ENCODE measurements around the gene PAK3. TPM values are rescaled to one million over a fixed set of nuclear protein-coding genes. Genes with fewer than 3 reads are reported as not detected.
A peak's percentile ranks its signal among the peaks of the same experiment; 100 is the strongest.

The PAK3 gene
- total and polyA plus RNA-seq, 2 experiments from 2014 or later: 2.4 to 2.9 TPM

DNA sequence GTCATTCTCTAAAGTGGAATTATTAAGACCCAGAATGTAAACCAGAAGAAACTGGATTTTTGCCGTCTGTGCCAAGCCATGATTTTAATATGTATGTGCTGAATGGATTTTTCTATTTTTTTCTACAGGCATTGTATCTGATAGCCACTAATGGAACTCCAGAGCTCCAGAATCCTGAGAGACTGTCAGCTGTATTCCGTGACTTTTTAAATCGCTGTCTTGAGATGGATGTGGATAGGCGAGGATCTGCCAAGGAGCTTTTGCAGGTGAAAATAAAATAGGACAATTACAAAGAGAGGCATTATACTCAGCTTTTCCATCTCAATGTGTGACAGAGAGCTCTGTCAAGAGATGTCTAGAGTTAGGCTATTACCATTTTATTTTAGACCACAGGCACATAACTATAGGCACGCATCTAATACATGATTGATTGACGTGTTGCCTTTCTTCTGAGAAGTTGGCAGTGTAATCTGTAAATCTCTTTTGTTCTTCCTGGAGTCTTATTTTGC is 120.4 kb downstream of the PAK3 start:
- no peaks in the 10 kb centered on the region for H3K4me1 ChIP-seq (ENCODE audit: insufficient read depth)
- no peaks in the 10 kb centered on the region for H3K9me2 ChIP-seq (replicated peaks; ENCODE audit: insufficient read depth)
- H3K79me2 ChIP-seq: no peaks in the 10 kb centered on the region
- no peak overlapping the region for H3K4me2 ChIP-seq
- no peak for DNase-seq (ENCODE audit: low spot score)
- H4K20me1 ChIP-seq (ENCODE audit: insufficient read depth, poor library complexity, severe bottlenecking): no peaks in the 10 kb centered on the region
- no peak overlapping the region for H2AFZ ChIP-seq
- no peak overlapping the region for H3K27ac ChIP-seq
- H3K4me3 ChIP-seq: no peak overlapping the region
- WGBS (ENCODE audit: low lambda C conversion rate, missing lambda C conversion rate): 95% methylated on average over 6 of the region's 6 CpGs
- H3K9me3 ChIP-seq (ENCODE audit: low read depth): no peaks in the 10 kb centered on the region
- TF ChIP-seq, protein P1, sequence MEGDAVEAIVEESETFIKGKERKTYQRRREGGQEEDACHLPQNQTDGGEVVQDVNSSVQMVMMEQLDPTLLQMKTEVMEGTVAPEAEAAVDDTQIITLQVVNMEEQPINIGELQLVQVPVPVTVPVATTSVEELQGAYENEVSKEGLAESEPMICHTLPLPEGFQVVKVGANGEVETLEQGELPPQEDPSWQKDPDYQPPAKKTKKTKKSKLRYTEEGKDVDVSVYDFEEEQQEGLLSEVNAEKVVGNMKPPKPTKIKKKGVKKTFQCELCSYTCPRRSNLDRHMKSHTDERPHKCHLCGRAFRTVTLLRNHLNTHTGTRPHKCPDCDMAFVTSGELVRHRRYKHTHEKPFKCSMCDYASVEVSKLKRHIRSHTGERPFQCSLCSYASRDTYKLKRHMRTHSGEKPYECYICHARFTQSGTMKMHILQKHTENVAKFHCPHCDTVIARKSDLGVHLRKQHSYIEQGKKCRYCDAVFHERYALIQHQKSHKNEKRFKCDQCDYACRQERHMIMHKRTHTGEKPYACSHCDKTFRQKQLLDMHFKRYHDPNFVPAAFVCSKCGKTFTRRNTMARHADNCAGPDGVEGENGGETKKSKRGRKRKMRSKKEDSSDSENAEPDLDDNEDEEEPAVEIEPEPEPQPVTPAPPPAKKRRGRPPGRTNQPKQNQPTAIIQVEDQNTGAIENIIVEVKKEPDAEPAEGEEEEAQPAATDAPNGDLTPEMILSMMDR (IDR thresholded peaks at IDR 0.05; ENCODE audit: poor library complexity): no peak
- no peaks in the 10 kb centered on the region for H3K36me3 ChIP-seq (replicated peaks; ENCODE audit: insufficient read depth, low read depth)
- H3K27me3 ChIP-seq: no peaks in the 10 kb centered on the region

DNA sequence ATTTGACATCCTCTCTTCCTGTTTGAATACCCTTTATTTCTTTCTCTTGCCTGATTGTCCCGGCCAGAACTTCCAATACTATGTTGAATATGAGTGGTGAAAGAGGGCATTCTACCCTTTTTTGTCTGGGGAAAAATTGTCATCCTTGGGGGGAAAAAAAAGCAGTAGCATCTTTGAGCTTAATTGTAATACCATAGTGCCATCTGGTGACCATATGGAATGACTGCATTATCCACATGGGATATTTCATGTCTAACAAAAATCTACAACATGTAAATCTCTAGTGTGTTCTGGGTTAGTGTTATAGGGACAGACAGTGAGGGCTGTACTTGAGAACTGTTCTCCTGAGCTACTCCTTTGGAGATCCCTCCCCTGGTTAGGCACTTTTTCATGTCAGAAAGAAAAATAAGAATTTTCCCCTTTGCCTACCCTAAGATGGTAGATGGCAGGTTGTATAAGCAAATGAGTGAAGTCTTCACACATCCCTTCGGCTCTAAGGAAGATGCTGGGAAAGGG is 148.3 kb downstream of the PAK3 start:
- no peaks in the 10 kb centered on the region for H3K36me3 ChIP-seq (replicated peaks; ENCODE audit: insufficient read depth, low read depth)
- WGBS (ENCODE audit: low lambda C conversion rate, missing lambda C conversion rate): 46% methylated on average over 2 of the region's 2 CpGs
- DNase-seq (ENCODE audit: low spot score): peak; percentile 41
- no peak overlapping the region for H3K4me2 ChIP-seq
- no peak overlapping the region for H3K4me3 ChIP-seq
- TF ChIP-seq EZH2 (IDR thresholded peaks at IDR 0.05; ENCODE audit: borderline replicate concordance): no peak
- TF ChIP-seq EZH2phosphoT487 (IDR thresholded peaks at IDR 0.05; ENCODE audit: low read depth, severe bottlenecking, unreplicated experiment): no peak
- TF ChIP-seq, protein P1 (IDR thresholded peaks at IDR 0.05; ENCODE audit: poor library complexity): peak; percentile 84
- H2AFZ ChIP-seq: no peak overlapping the region
- H3K9me3 ChIP-seq (ENCODE audit: low read depth): no peaks in the 10 kb centered on the region
- H3K4me1 ChIP-seq (ENCODE audit: insufficient read depth): no peaks in the 10 kb centered on the region
- H4K20me1 ChIP-seq (ENCODE audit: insufficient read depth, poor library complexity, severe bottlenecking): no peaks in the 10 kb centered on the region
- no peak overlapping the region for H3K27ac ChIP-seq
- no peaks in the 10 kb centered on the region for H3K27me3 ChIP-seq
- H3K79me2 ChIP-seq: no peaks in the 10 kb centered on the region
- no peaks in the 10 kb centered on the region for H3K9me2 ChIP-seq (replicated peaks; ENCODE audit: insufficient read depth)

DNA sequence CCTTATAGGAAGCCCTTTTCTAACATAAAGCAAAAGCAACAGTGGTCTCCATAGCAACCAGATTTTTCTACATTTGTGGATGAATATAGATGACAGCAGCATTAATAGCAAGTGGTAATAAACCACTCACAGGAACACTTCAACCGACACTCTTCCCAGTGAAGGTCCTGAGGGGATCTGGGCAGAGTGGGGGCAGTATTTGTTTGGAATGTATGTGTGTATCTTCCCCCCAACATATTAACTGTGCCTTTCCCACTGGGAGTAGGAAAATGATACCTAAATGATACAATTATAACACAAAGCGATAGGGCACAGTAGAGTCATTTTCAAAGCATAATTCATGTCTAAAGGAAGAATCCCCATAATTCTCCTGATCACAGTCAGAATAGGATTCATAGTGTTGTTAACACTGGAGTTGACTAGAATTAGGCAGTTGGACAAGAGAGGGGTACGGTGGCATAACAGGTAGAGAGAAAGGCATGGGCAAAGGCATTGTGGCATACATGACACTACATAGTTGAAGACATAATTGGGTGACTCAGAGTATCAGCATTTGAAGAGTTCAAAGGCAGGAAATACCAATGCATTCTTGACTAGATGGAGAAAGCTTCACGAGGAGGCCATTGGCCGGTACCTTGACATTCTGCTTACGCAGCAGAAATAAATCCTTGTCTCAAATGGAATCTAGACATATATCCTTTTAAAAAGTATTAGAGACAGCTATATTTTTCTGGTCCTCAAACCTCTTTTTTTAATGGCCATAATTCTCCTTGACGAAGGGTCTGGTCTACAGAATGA is 159.1 kb downstream of the PAK3 start:
- H4K20me1 ChIP-seq (ENCODE audit: insufficient read depth, poor library complexity, severe bottlenecking): no peaks in the 10 kb centered on the region
- H3K4me1 ChIP-seq (ENCODE audit: insufficient read depth): no peaks in the 10 kb centered on the region
- no peak overlapping the region for H3K4me3 ChIP-seq
- no peak for DNase-seq (ENCODE audit: low spot score)
- no peak for TF ChIP-seq EZH2 (IDR thresholded peaks at IDR 0.05; ENCODE audit: borderline replicate concordance)
- TF ChIP-seq EZH2phosphoT487 (IDR thresholded peaks at IDR 0.05; ENCODE audit: low read depth, severe bottlenecking, unreplicated experiment): no peak
- TF ChIP-seq, protein P1 (IDR thresholded peaks at IDR 0.05; ENCODE audit: poor library complexity): no peak
- no peak overlapping the region for H3K4me2 ChIP-seq
- H3K9me2 ChIP-seq (replicated peaks; ENCODE audit: insufficient read depth): no peaks in the 10 kb centered on the region
- H3K27ac ChIP-seq: no peak overlapping the region
- no peaks in the 10 kb centered on the region for H3K27me3 ChIP-seq
- WGBS (ENCODE audit: low lambda C conversion rate, missing lambda C conversion rate): 70% methylated on average over 7 of the region's 7 CpGs
- H3K79me2 ChIP-seq: no peaks in the 10 kb centered on the region
- no peak overlapping the region for H2AFZ ChIP-seq
- H3K36me3 ChIP-seq (replicated peaks; ENCODE audit: insufficient read depth, low read depth): no peaks in the 10 kb centered on the region
- H3K9me3 ChIP-seq (ENCODE audit: low read depth): no peaks in the 10 kb centered on the region
